ENCODE results near the gene OR6N2. TPM values are rescaled to one million over a fixed set of nuclear protein-coding genes. Genes with fewer than 3 reads are reported as not detected.

The OR6N2 gene
- total and polyA plus RNA-seq, 2 of the 13 experiments (the other 11 are each of a cell fraction or from before 2014, with no cell fraction given) = not detected

GRCh38 chr1:158812336-158812735 is 31.3 kb upstream of the OR6N2 start (continued):
- TF ChIP-seq PLSCR1 (CRISPR knock-in tag; IDR thresholded peaks at IDR 0.05; ENCODE audit: borderline replicate concordance) (no peak), ONECUT2 (CRISPR knock-in tag; IDR thresholded peaks at IDR 0.05) (no peak), CCDC6 (CRISPR knock-in tag; IDR thresholded peaks at IDR 0.05) (no peak), NCOA5 (CRISPR knock-in tag; IDR thresholded peaks at IDR 0.05) (no peak)

DNA sequence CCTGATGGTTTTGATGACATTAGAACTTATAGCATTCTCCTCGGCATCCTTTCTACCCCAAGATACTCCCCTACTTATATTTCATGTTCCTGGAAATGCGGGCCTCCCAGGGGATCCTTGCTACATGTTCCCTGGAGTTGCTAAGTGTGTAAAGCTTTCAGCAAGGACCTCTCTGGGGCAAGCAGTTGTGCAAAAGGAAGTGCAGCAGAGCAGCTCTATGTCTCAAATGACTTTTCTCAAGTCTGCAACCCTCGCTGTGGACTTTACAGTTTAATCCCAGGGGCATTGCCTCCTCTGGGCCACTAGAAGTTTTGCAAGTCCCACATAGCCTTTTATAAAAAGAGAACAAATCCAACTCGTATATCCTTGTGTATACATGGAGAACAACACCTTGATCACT is 29.3 kb upstream of the OR6N2 start:
- intact Hi-C loops (cut with micrococcal nuclease; ENCODE audit: unreplicated experiment) = no loop called here
- in situ Hi-C loops (cut with HindIII; ENCODE audit: extremely low pct_ligation_motif_present, low pct_unique_long_range_greater_than_20kb) = no loop called here
- ATAC-seq (no peak), DNase-seq (ENCODE audit: low spot score) (no peak), FAIRE-seq (no peak)
- Histone ChIP-seq H3K79me2 (ENCODE audit: insufficient read depth, low read length) (no peaks in the 10 kb centered on the region), H2AFZ (ENCODE audit: low read length) (no peak overlapping the region), H3K4me1 (ENCODE audit: insufficient read depth, low read length) (no peaks in the 10 kb centered on the region), H4K20me1 (ENCODE audit: insufficient read depth, low read length) (no peaks in the 10 kb centered on the region), H3K36me3 (replicated peaks in 1 of 2; ENCODE audit: control insufficient read depth in 1 of 2, insufficient read depth in 2 of 2, low read length in 2 of 2) (no peaks in the 10 kb centered on the region), H3K27ac (ENCODE audit: extremely low read length, insufficient read depth, low read length) (no peak overlapping the region), H3K4me2 (ENCODE audit: low read depth, low read length) (no peak overlapping the region), H3K9ac (ENCODE audit: insufficient read depth, low read depth, low read length) (no peak overlapping the region), H3K4me3 (replicated peaks in 1 of 3; ENCODE audit: insufficient read depth in 1 of 3, low read depth in 2 of 3, low read length in 3 of 3) (no peak overlapping the region), H3K27me3 (ENCODE audit: control insufficient read depth in 1 of 2, insufficient read depth in 2 of 2, low read length in 2 of 2) (no peaks in the 10 kb centered on the region), H3K9me3 (ENCODE audit: low read length) (peaks cover 26% of the 10 kb centered on the region; the same call in 1 of the 2 replicates)
- 1% methylated on average over 4 of the region's 4 CpGs for WGBS (ENCODE audit: low lambda C conversion rate)
- ChIA-PET POLR2A (no interaction called here), CTCF (ENCODE audit: low intra/inter-chr PET ratio, low total read pairs) (no interaction called here)
- TF ChIP-seq NCOA2 (CRISPR knock-in tag; IDR thresholded peaks at IDR 0.05) = no peak
- no TSS peak for BruUV-seq (replicated peaks)

DNA sequence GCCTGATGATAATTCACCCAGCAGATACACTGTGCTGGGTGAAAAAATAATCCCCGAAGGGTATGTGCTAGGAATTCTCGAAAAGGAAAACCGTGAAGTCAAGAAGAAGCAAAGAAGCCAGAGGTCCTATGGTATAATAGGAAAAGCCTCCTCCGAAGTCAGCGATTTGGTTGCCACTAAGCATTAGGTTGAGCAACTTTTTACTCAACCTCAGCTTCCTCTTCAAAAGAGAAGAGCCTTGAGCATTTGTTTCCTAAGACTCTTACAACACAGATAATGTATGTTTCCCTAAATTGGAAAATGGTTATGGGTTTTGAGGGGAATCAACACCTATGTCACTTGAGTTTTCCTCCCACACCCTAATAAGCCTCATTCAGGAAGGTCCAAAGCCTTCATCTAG is 28.9 kb upstream of the OR6N2 start:
- DNase-seq (ENCODE audit: low spot score) (no peak), ATAC-seq (no peak), FAIRE-seq (no peak)
- no peak for TF ChIP-seq ARNT2 (CRISPR knock-in tag; IDR thresholded peaks at IDR 0.05; ENCODE audit: low read depth)
- TF ChIP-seq ZNF143 (CRISPR knock-in tag; IDR thresholded peaks at IDR 0.05) = no peak
- no peak for TF ChIP-seq CBX1 (IDR thresholded peaks at IDR 0.05; ENCODE audit: low read depth)
- TF ChIP-seq ZNF772 (CRISPR knock-in tag; IDR thresholded peaks at IDR 0.05) = no peak
- TF ChIP-seq RBM39 (IDR thresholded peaks at IDR 0.05; ENCODE audit: low read depth, low read length, poor library complexity, severe bottlenecking) = no peak
- TF ChIP-seq, protein P1, sequence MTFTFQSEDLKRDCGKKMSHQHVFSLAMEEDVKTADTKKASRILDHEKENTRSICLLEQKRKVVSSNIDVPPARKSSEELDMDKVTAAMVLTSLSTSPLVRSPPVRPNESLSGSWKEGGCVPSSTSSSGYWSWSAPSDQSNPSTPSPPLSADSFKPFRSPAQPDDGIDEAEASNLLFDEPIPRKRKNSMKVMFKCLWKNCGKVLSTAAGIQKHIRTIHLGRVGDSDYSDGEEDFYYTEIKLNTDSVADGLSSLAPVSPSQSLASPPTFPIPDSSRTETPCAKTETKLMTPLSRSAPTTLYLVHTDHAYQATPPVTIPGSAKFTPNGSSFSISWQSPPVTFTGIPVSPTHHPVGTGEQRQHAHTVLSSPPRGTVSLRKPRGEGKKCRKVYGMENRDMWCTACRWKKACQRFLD (CRISPR knock-in tag; IDR thresholded peaks at IDR 0.05; ENCODE audit: borderline replicate concordance) = no peak
- TF ChIP-seq RXRB (CRISPR knock-in tag; IDR thresholded peaks at IDR 0.05; ENCODE audit: borderline replicate concordance) = no peak
- TF ChIP-seq HNRNPK (IDR thresholded peaks at IDR 0.05; ENCODE audit: low read depth, low read length, poor library complexity, severe bottlenecking) = no peak
- WGBS (ENCODE audit: low lambda C conversion rate) = 1% methylated on average over 5 of the region's 5 CpGs
- POLR2A ChIA-PET = no interaction called here
- Histone ChIP-seq H3K36me3 (replicated peaks in 1 of 2; ENCODE audit: control insufficient read depth in 1 of 2, insufficient read depth in 2 of 2, low read length in 2 of 2) (no peaks in the 10 kb centered on the region), H3K27ac (ENCODE audit: extremely low read length, insufficient read depth, low read length) (no peak overlapping the region), H3K9ac (ENCODE audit: insufficient read depth, low read depth, low read length) (no peak overlapping the region), H3K79me2 (ENCODE audit: insufficient read depth, low read length) (no peaks in the 10 kb centered on the region), H3K4me1 (ENCODE audit: insufficient read depth, low read length) (no peaks in the 10 kb centered on the region), H3K27me3 (ENCODE audit: control insufficient read depth in 1 of 2, insufficient read depth in 2 of 2, low read length in 2 of 2) (no peaks in the 10 kb centered on the region), H3K4me3 (replicated peaks in 1 of 3; ENCODE audit: insufficient read depth in 1 of 3, low read depth in 2 of 3, low read length in 3 of 3) (no peak overlapping the region), H3K4me2 (ENCODE audit: low read depth, low read length) (no peak overlapping the region), H4K20me1 (ENCODE audit: insufficient read depth, low read length) (no peaks in the 10 kb centered on the region), H3K9me3 (ENCODE audit: low read length) (peaks cover 22% of the 10 kb centered on the region; the same call in 1 of the 2 replicates), H2AFZ (ENCODE audit: low read length) (no peak overlapping the region)
- intact Hi-C loops (cut with micrococcal nuclease; ENCODE audit: unreplicated experiment) (no loop called here), in situ Hi-C loops (cut with HindIII; ENCODE audit: extremely low pct_ligation_motif_present, low pct_unique_long_range_greater_than_20kb) (no loop called here)
- CTCF ChIA-PET (ENCODE audit: low intra/inter-chr PET ratio, low total read pairs) = no interaction called here
- no TSS peak for BruUV-seq (replicated peaks)

All from HepG2 (cell line).